Esophagus muscularis mucosa (tissue), 4 donors: ENCODE results near the gene LZTS2. TPM values are rescaled to one million over a fixed set of nuclear protein-coding genes. Genes with fewer than 3 reads are reported as not detected.

Experiments
- DNase-seq: peaks from one replicate; pipeline ENCODE4 v3.0.0-alpha.2; 2017; ENCODE audit errors: extremely low spot score
- H3K27ac ChIP-seq, 4 donors: fragments of 200-600 bp; sonication (generic); replicated peaks in 1 of 4; 1 replicate in 3 of 4; 2 replicates in 1 of 4; pipeline ENCODE4 v1.5.1; 2016 to 2019; ENCODE audit warnings: mild to moderate bottlenecking in 1 of 4
- H3K27me3 ChIP-seq, 4 donors: fragments of 200-600 bp; sonication (generic); one replicate each; pipeline versions ENCODE4 v1.5.1 to v1.6.0; 2016 to 2019
- H3K36me3 ChIP-seq, 4 donors: fragments of 200-600 bp; sonication (generic); one replicate each; pipeline ENCODE4 v1.5.1; 2016 to 2019
- H3K4me1 ChIP-seq, 4 donors: fragments of 200-600 bp; sonication (generic); one replicate each; pipeline ENCODE4 v1.5.1; 2016 to 2019
- H3K4me3 ChIP-seq, 4 donors: fragments of 200-600 bp; sonication (generic); 1 replicate in 2 of 4; 2 replicates in 2 of 4; pipeline ENCODE4 v1.5.1; 2016 to 2019; ENCODE audit warnings: mild to moderate bottlenecking in 4 of 4, moderate library complexity in 1 of 4
- H3K9me3 ChIP-seq, 4 donors: fragments of 200-600 bp; sonication (generic); 1 replicate in 3 of 4; 2 replicates in 1 of 4; pipeline ENCODE4 v1.5.1; 2016 to 2019
- CTCF ChIP-seq, 3 experiments: fragments of 200-600 bp in 2 of 3; fragments of 450-650 bp in 1 of 3; sonication (generic) in 2 of 3; IDR thresholded peaks; one replicate each; pipeline ENCODE4 v1.5.1; 2017 to 2019; ENCODE audit warnings: antibody characterized with exemption in 3 of 3, mild to moderate bottlenecking in 2 of 3, moderate library complexity in 1 of 3
- EP300 ChIP-seq: sonication (generic); formaldehyde crosslinking; IDR thresholded peaks from one replicate; pipeline ENCODE4 v1.6.1; 2017; ENCODE audit warnings: antibody characterized with exemption
- POLR2A ChIP-seq: fragments of 450-650 bp; IDR thresholded peaks from one replicate; pipeline ENCODE4 v1.6.1; 2017; ENCODE audit warnings: antibody characterized with exemption, moderate library complexity, mild to moderate bottlenecking, low read depth
- POLR2AphosphoS5 ChIP-seq, 2 donors: sonication (generic); formaldehyde crosslinking; IDR thresholded peaks; one replicate each; pipeline ENCODE4 v1.6.1; 2017; ENCODE audit warnings: antibody characterized with exemption in 2 of 2
- WGBS: methylation state at CpG from one replicate; pipeline ENCODE4 v1.1.5; 2018; 5-methylcytosine and 5-hydroxymethylcytosine counted together
- intact Hi-C: fragments of 100-400 bp; cut with DNase I; formaldehyde crosslinking; loops from one replicate; pipeline ENCODE4 v1.15.1; 2023
- total RNA-seq, 4 donors: library from RNA; depleted of rRNA; stranded (reverse); fragments of >200 nt; gene quantifications; one replicate each; pipeline versions ENCODE4 v1.1.0 to v1.2.1, GENCODE V29; 2016

LZTS2 gene
- total RNA-seq, 4 donors from 2014 or later = 90.5 to 209 (median 162) TPM

DNA sequence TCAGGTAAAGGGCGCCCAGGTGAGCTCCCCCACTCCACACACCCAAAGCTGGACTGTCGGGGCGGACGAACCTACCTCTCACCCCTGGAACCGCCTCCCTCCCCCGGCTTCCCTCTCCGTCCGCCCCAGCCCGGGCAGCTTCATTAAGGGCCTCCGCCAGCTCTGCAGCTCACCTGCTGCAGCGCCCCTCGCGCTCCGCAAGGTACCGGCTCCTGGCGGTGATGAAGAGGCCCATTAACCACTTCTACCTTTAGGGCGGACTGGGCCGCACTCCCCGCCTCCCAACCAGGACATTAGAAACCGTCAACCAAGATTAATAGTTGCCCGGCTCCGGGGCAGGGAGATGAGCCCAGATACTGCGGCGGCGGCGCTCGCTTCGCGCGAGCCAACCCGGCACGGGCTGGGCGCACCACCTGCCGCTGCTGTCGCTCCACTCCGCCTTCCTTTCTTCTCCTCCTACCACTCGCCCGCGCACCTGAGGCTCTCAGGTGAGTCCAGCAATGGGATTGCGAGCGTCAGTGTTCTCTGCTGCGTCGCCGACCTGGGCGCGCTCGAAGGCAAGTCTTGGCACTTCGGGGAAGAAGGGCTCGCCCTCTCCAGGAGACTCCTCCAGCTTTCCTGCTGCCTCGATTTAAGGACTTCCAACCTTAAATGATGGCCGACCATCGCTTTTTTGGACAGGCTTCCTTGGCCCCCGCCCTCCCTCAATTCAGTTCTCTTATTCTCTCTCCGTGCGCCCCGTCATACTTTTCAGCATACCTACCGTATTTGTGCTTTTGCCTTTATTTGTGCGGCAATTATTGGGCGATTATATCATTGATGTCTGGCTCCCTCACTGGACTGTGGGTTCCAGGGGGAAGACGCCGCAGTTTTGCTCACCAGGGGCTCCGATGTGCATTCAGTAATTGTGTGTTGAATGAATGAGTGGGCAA is 48.6 kb downstream of the LZTS2 start:
- intact Hi-C loops = no loop called here
- 20% methylated on average over 54 of the region's 62 CpGs for WGBS
- Histone ChIP-seq H3K4me1 (peaks cover 13 to 28% (median 23%) of the 10 kb centered on the region in 4 donors), H3K27ac (no peak overlapping the region), H3K36me3 (no peaks in the 10 kb centered on the region), H3K9me3 (no peaks in the 10 kb centered on the region), H3K4me3 (no peak overlapping the region), H3K27me3 (peaks cover 0 to 70% (median 48%) of the 10 kb centered on the region in 4 donors)
- TF ChIP-seq POLR2A = no peak
- no peak for TF ChIP-seq EP300
- TF ChIP-seq CTCF (IDR thresholded peaks at IDR 0.05) = no peak
- TF ChIP-seq POLR2AphosphoS5 (IDR thresholded peaks at IDR 0.05) = no peak
- DNase-seq = no peak

GRCh38 chr10:101050208-101051069 is 50.8 kb downstream of the LZTS2 start:
- intact Hi-C loops = no loop called here
- Histone ChIP-seq H3K4me1 (peaks cover 8 to 24% (median 18%) of the 10 kb centered on the region in 4 donors), H3K27ac (no peak overlapping the region), H3K9me3 (no peaks in the 10 kb centered on the region), H3K36me3 (no peaks in the 10 kb centered on the region), H3K27me3 (peaks cover 0 to 75% (median 48%) of the 10 kb centered on the region in 4 donors), H3K4me3 (peak overlapping the region in 3 of 4 donors; percentile 26 to 37 (median 28))
- no peak for DNase-seq
- TF ChIP-seq POLR2AphosphoS5 (IDR thresholded peaks at IDR 0.05) = no peak
- peak; percentile 71 to 94 (median 78) for TF ChIP-seq CTCF (IDR thresholded peaks at IDR 0.05)
- 26% methylated on average over 11 of the region's 42 CpGs for WGBS

DNA sequence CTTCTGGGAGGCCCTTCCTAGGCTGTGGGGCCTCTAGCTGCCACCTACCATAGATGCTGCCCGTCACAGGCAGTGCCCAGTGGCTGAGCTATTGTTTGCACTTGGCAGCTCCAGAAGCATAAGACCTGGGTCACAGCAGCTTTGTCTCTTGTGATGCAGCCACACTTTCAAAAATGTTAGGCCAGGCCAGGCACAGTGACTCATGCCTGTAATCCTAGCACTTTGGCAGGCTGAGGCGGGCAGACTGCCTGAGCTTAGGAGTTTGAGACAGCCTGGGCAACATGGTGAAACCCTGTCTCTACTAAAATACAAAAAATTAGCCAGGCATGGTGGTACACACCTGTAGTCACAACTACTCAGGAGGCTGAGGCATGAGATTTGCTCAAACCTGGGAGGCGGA is 52.7 kb downstream of the LZTS2 start:
- H3K4me1 ChIP-seq = peaks cover 8 to 24% (median 18%) of the 10 kb centered on the region in 4 donors
- H3K36me3 ChIP-seq = no peaks in the 10 kb centered on the region
- H3K27ac ChIP-seq = no peak overlapping the region
- DNase-seq = no peak
- WGBS = 94% methylated on average over 2 of the region's 3 CpGs
- no peaks in the 10 kb centered on the region for H3K9me3 ChIP-seq
- TF ChIP-seq CTCF (IDR thresholded peaks at IDR 0.05) (no peak), EP300 (no peak), POLR2A (no peak), POLR2AphosphoS5 (IDR thresholded peaks at IDR 0.05) (no peak)
- intact Hi-C loops = no loop called here
- no peak overlapping the region for H3K4me3 ChIP-seq
- H3K27me3 ChIP-seq = peaks cover 0 to 60% (median 41%) of the 10 kb centered on the region in 4 donors

- Histone ChIP-seq H3K9me3 (no peaks in the 10 kb centered on the region), H3K4me1 (peaks cover 8 to 17% (median 11%) of the 10 kb centered on the region in 4 donors), H3K4me3 (no peak overlapping the region), H3K27ac (no peak overlapping the region), H3K36me3 (no peaks in the 10 kb centered on the region), H3K27me3 (peaks cover 0 to 47% (median 30%) of the 10 kb centered on the region in 4 donors)
- TF ChIP-seq POLR2AphosphoS5 (IDR thresholded peaks at IDR 0.05) = no peak
- no peak for TF ChIP-seq EP300
- no peak for TF ChIP-seq CTCF (IDR thresholded peaks at IDR 0.05)
- TF ChIP-seq POLR2A = no peak
- intact Hi-C loops = no loop called here
- no peak for DNase-seq
Observed at GRCh38 chr10:101053516-101053915, 53.9 kb downstream of the LZTS2 start.
